K562 (cell line): ENCODE measurements around the gene B4GALT5. TPM values are rescaled to one million over a fixed set of nuclear protein-coding genes. Genes with fewer than 3 reads are reported as not detected.

Experiments used
- BHLHE40 ChIP-seq: IDR thresholded peaks from 2 replicates; pipeline ENCODE4 v1.6.1; 2011; ENCODE audit warnings: low read length, improper control_type of control experiment
- CBFB ChIP-seq: sonication (generic); formaldehyde crosslinking; IDR thresholded peaks from 2 replicates; pipeline ENCODE4 v1.4.0; 2020; ENCODE audit warnings: mild to moderate bottlenecking, missing genetic modification reagents
- CEBPB ChIP-seq: fragments of 450-650 bp; IDR thresholded peaks from 2 replicates; pipeline ENCODE4 v1.6.1; 2016; ENCODE audit warnings: missing genetic modification characterization, missing compliant biosample characterization
- HDAC8 ChIP-seq: fragments of 450-650 bp; IDR thresholded peaks from 2 replicates; pipeline ENCODE4 v1.6.1; 2016; ENCODE audit warnings: mild to moderate bottlenecking, missing genetic modification characterization, moderate library complexity, missing compliant biosample characterization
- HMBOX1 ChIP-seq: sonication (generic); IDR thresholded peaks from 2 replicates; pipeline ENCODE4 v1.6.1; 2016
- HMG20B ChIP-seq: fragments of 250-450 bp; sonication (Bioruptor Pico); IDR thresholded peaks from 2 replicates; pipeline ENCODE4 v1.5.0; 2021; ENCODE audit warnings: mild to moderate bottlenecking
- ILK ChIP-seq: fragments of 450-650 bp; IDR thresholded peaks from 2 replicates; pipeline ENCODE4 v1.6.1; 2016; ENCODE audit warnings: missing genetic modification characterization, low read depth, mild to moderate bottlenecking, missing compliant biosample characterization, moderate library complexity, borderline replicate concordance
- JUN ChIP-seq, 2 experiments: sonication (generic) in 1 of 2; formaldehyde crosslinking in 1 of 2; IDR thresholded peaks; 2 replicates each; pipeline versions ENCODE4 v1.6.1 to v1.8.0; 2012 to 2022; ENCODE audit warnings: borderline replicate concordance in 2 of 2, mild to moderate bottlenecking in 2 of 2, improper control_type of control experiment in 1 of 2, low read depth in 1 of 2, low read length in 1 of 2, missing genetic modification reagents in 1 of 2
- MEIS2 ChIP-seq: fragments of 450-650 bp; IDR thresholded peaks from 2 replicates; pipeline ENCODE4 v1.6.1; 2014; ENCODE audit warnings: mild to moderate bottlenecking; ENCODE audit not compliant: partially characterized antibody
- NCOA6 ChIP-seq: fragments of 450-650 bp; IDR thresholded peaks from 2 replicates; pipeline ENCODE4 v1.6.1; 2017; ENCODE audit warnings: mild to moderate bottlenecking
- SMAD3 ChIP-seq: fragments of 450-650 bp; formaldehyde crosslinking; conservative IDR thresholded peaks from 2 replicates; pipeline ENCODE4 v1.4.0; 2020; ENCODE audit warnings: mild to moderate bottlenecking
- TEAD2 ChIP-seq: fragments of 450-650 bp; IDR thresholded peaks from 2 replicates; pipeline ENCODE4 v1.6.1; 2016; ENCODE audit warnings: missing genetic modification characterization, control low read depth, missing compliant biosample characterization
- ZBTB49 ChIP-seq: sonication (generic); formaldehyde crosslinking; IDR thresholded peaks from 2 replicates; pipeline ENCODE4 v1.8.0; 2022; ENCODE audit warnings: missing genetic modification reagents, mild to moderate bottlenecking, borderline replicate concordance
- ZFP36 ChIP-seq: fragments of 150-350 bp; IDR thresholded peaks from 2 replicates; pipeline ENCODE4 v1.6.1; 2018; ENCODE audit warnings: low read length, low read depth; ENCODE audit not compliant: partially characterized antibody
- ZNF232 ChIP-seq: sonication (generic); formaldehyde crosslinking; IDR thresholded peaks from 2 replicates; pipeline ENCODE4 v1.8.0; 2022; ENCODE audit warnings: mild to moderate bottlenecking, missing genetic modification reagents
- ZNF696 ChIP-seq: fragments of 250-450 bp; sonication (Bioruptor Pico); conservative IDR thresholded peaks from 2 replicates; pipeline ENCODE4 v1.4.0; 2020; ENCODE audit warnings: mild to moderate bottlenecking, moderate library complexity
- polyA plus RNA-seq, 8 experiments: library from polyadenylated mRNA; depleted of rRNA in 4 of 8; stranded (reverse) in 5 of 8; unstranded in 3 of 8; fragments of >200 nt; fragmentation: Nextera tagmentation in 2 of 8; fragmentation: Illumina TruSeq in 1 of 8; extraction: Ambion mirVana in 2 of 8; extraction: Trizol in 1 of 8; gene quantifications; 2 replicates each; pipeline versions ENCODE4 v1.2.1 to v1.2.3, GENCODE V29; 2011 to 2014; ENCODE audit warnings: inconsistent platforms in 1 of 8, missing spikeins in 1 of 8
- total RNA-seq, 7 experiments: library from RNA; depleted of rRNA in 6 of 7; stranded (reverse); fragments of >200 nt in 6 of 7; fragmentation: Illumina TruSeq in 2 of 7; extraction: Trizol in 2 of 7; gene quantifications; 2 replicates each; pipeline versions ENCODE4 v1.2.1 to v1.2.3, GENCODE V29; 2011 to 2021; ENCODE audit warnings: low replicate concordance in 1 of 7
- TF ChIP-seq, protein P1 (sequence below): fragments of 450-650 bp; IDR thresholded peaks from 2 replicates; pipeline ENCODE4 v1.6.1; 2017; ENCODE audit warnings: antibody characterized with exemption
- TF ChIP-seq, protein P2 (sequence below): fragments of 250-450 bp; sonication (Bioruptor Pico); IDR thresholded peaks from 2 replicates; pipeline ENCODE4 v1.5.0; 2021
- TF ChIP-seq, protein P3 (sequence below): fragments of 450-650 bp; IDR thresholded peaks from 2 replicates; pipeline ENCODE4 v1.6.1; 2016; ENCODE audit warnings: borderline replicate concordance

The B4GALT5 gene
- total and polyA plus RNA-seq, 9 of the 15 experiments (the other 6 are each of a cell fraction or from before 2014, with no cell fraction given), result 8.5 to 32.6 (median 23.4) TPM

GRCh38 chr20:49762940-49763766 is 49.5 kb upstream of the B4GALT5 start (continued):
- TF ChIP-seq, protein P1, sequence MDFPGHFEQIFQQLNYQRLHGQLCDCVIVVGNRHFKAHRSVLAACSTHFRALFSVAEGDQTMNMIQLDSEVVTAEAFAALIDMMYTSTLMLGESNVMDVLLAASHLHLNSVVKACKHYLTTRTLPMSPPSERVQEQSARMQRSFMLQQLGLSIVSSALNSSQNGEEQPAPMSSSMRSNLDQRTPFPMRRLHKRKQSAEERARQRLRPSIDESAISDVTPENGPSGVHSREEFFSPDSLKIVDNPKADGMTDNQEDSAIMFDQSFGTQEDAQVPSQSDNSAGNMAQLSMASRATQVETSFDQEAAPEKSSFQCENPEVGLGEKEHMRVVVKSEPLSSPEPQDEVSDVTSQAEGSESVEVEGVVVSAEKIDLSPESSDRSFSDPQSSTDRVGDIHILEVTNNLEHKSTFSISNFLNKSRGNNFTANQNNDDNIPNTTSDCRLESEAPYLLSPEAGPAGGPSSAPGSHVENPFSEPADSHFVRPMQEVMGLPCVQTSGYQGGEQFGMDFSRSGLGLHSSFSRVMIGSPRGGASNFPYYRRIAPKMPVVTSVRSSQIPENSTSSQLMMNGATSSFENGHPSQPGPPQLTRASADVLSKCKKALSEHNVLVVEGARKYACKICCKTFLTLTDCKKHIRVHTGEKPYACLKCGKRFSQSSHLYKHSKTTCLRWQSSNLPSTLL, result 0 out of 2 replicates have a peak, but pooled peaks have one; percentile 9
- TF ChIP-seq JUN (IDR thresholded peaks at IDR 0.05; ENCODE audit: borderline replicate concordance, low read depth, low read length), result peak; percentile 61; the same call in 1 of the 2 replicates
- TF ChIP-seq JUN (CRISPR knock-in tag; IDR thresholded peaks at IDR 0.05; ENCODE audit: borderline replicate concordance), result no peak
- TF ChIP-seq, protein P2, sequence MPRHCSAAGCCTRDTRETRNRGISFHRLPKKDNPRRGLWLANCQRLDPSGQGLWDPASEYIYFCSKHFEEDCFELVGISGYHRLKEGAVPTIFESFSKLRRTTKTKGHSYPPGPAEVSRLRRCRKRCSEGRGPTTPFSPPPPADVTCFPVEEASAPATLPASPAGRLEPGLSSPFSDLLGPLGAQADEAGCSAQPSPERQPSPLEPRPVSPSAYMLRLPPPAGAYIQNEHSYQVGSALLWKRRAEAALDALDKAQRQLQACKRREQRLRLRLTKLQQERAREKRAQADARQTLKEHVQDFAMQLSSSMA (CRISPR knock-in tag), result no peak
- no peak for TF ChIP-seq HMBOX1
- peak; percentile 77 for TF ChIP-seq TEAD2 (tag)
- no peak for TF ChIP-seq ZNF232 (CRISPR knock-in tag)
- 0 out of 2 replicates have a peak, but pooled peaks have one; percentile 44 for TF ChIP-seq ZNF696 (CRISPR knock-in tag)
- TF ChIP-seq CBFB, result no peak
- no peak for TF ChIP-seq MEIS2
- TF ChIP-seq SMAD3, result peak; percentile 64; the same call in 1 of the 2 replicates
- peak; percentile 96 for TF ChIP-seq HDAC8 (tag)
- TF ChIP-seq HMG20B (CRISPR knock-in tag), result no peak
- TF ChIP-seq, protein P3, sequence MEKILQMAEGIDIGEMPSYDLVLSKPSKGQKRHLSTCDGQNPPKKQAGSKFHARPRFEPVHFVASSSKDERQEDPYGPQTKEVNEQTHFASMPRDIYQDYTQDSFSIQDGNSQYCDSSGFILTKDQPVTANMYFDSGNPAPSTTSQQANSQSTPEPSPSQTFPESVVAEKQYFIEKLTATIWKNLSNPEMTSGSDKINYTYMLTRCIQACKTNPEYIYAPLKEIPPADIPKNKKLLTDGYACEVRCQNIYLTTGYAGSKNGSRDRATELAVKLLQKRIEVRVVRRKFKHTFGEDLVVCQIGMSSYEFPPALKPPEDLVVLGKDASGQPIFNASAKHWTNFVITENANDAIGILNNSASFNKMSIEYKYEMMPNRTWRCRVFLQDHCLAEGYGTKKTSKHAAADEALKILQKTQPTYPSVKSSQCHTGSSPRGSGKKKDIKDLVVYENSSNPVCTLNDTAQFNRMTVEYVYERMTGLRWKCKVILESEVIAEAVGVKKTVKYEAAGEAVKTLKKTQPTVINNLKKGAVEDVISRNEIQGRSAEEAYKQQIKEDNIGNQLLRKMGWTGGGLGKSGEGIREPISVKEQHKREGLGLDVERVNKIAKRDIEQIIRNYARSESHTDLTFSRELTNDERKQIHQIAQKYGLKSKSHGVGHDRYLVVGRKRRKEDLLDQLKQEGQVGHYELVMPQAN, result no peak
- TF ChIP-seq ZBTB49 (CRISPR knock-in tag), result no peak
- peak; percentile 76 for TF ChIP-seq ILK (tag)
- TF ChIP-seq CEBPB (tag), result no peak
- TF ChIP-seq BHLHE40, result no peak
- no peak for TF ChIP-seq NCOA6
- TF ChIP-seq ZFP36, result peak; percentile 80
